Stimulated activated CD4-positive, alpha-beta T cell treated with anti-CD3 and anti-CD28 coated beads, TNF-alpha, amount 100 ng/mL, for 48 hours (primary cell): ENCODE results near the gene PHAX.
"Not testable (repeated sequence)": the region's sequence is repeated elsewhere in the genome, so short reads cannot be mapped to it uniquely, and the experiment has no call there.

Source experiments
- DNase-seq, 3 donors: peaks; one replicate each; pipeline ENCODE4 v3.0.0-alpha.2; 2020; ENCODE audit warnings: low read depth in 3 of 3

Gene PHAX, protein sequence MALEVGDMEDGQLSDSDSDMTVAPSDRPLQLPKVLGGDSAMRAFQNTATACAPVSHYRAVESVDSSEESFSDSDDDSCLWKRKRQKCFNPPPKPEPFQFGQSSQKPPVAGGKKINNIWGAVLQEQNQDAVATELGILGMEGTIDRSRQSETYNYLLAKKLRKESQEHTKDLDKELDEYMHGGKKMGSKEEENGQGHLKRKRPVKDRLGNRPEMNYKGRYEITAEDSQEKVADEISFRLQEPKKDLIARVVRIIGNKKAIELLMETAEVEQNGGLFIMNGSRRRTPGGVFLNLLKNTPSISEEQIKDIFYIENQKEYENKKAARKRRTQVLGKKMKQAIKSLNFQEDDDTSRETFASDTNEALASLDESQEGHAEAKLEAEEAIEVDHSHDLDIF

DNA sequence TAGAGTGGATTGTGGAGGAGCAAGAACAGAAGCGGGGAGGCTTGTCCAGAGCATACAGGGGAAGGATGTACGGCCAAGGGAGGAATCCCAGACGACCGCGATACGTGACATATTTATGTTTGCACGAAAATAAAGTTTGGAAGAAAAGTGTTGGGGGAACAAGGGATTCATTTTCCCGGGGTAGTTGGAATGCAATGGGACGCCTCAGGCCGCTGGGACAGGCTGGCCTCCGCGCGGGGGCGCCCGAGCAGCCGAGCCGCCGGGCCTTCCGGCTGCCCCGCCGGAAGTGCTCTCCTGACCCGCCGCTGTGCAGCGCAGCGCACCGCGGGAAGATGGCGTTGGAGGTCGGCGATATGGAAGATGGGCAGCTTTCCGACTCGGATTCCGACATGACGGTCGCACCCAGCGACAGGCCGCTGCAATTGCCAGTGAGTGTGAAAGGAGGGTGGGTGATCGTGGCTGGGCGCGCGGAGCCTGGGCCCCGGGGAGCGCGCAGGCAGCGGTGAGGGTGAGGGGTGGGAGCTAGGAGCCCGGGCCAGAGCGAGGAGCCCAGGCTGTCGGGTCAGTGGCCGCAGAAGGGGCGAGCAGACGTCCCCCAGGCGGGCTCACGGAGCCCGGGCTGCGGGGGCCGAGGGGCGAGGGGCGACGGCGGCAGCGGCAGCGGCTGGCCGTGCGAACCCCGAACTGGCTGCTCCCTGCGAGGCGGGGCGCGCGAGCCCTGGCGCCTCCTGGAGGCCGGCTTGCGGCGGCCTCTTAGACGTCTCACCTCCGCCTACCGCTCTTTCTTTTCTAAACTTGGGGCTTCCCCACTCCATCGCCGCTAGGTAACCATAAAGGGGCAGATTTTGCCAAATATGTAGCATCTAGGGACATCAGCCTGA is at the start of gene PHAX:
Gene PHAX (plus strand): TSS at position 317 of the 881 bp plus-strand sequence. CDS start 16 bp downstream, at position 333.
- DNase-seq = peak; percentile 41 to 70 (median 52)

DNA sequence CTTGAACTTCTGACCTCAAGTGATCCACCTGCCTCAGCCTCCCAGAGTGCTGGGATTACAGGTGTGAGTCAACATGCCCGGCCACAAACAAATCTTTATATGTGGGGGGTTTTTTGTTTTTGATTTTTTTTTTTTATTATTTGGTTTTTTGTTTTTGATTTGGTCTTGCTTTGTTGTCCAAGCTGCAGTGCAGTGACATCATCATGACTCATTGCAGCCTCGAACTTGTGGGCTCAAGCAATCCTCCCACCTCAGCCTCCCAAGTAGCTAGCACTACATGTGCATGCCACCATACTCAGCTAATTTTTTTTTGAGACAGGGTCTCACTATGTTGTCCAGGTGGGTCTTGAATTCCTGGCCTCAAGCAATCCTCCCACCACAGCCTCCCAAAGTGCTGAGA is 48.1 kb upstream of the PHAX start:
- no peak for DNase-seq

DNA sequence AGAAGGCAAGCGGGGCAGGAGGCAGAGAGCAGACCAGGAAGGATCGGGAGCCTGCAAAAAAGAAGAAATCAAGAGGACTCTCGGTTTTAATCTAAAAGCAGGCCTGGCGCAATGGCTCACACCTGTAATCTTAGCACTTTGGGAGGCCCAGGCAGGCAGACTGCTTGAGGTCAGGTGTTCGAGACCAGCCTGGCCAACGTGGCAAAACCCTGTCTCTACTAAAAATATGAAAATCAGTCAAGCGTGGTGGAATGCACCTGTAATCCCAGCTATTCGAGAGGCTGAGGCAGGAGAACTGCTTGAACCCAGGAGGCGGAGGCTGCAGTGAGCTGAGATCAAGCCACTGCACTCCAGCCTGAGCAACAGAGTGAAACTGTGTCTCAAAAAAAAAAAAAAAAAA is 45.6 kb upstream of the PHAX start:
- not testable (repeated sequence) for DNase-seq

DNA sequence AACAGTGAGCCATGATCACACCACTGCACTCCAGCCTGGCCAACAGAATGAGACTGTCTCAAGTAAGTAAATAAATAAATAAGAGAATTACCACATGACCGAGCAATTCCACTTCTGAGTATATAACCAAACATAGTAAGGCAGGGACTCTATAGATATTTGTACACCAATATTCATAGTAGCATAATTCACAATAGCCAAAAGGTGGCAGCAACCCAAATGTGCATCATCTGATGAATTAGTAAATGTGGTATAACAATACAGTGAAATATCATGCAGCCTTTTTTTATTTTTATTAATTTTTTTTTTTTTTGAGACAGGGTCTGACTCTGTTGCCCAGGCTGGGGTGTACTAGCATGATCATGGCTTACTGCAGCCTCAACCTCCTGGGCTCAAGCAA is 38.8 kb upstream of the PHAX start:
- no peak for DNase-seq

DNA sequence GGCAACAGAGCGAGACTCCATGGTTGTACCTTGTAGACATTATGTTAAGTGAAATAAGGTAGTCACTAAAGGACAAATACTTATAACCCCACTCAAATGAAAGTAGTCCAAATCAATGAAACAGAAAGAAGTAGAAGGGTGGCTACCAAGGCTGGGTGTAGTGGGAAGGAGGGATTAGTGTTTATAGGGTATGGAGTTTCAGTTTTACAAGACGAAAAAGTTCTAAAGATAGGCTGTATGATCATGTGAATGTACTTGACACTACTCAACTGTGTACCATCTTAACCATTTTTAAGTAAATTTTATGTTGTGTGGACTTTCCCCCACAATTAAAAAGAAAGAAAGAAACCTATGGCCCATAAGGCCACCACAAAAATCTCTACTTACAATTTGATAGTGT is 37.9 kb upstream of the PHAX start:
- no peak for DNase-seq

DNA sequence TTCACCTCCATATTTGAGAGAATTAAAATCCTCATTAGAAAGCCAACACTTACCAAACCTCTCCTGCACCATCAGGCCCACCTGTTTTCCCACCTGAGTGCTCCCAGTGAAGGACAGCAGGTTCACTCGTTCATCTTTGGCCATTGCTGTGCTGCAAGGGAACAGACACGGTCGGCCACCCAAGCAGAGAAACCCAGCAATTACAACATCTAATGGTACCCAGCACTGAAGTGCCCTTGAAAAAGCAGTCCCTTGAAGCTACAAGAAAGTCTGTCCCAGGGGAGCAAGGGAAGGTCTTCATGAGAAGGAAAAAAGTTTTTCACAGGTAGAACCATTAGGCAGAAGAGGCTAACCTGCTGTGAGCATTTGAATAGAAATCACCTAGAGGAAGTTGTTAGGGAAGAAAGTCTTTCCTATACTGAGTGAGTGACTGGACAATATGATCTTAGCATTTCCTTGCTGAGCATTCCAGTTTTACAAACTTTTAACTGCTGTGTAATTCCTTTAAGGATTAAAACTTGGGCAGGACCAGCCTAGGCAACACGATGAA is 32.5 kb upstream of the PHAX start:
- no peak for DNase-seq

DNA sequence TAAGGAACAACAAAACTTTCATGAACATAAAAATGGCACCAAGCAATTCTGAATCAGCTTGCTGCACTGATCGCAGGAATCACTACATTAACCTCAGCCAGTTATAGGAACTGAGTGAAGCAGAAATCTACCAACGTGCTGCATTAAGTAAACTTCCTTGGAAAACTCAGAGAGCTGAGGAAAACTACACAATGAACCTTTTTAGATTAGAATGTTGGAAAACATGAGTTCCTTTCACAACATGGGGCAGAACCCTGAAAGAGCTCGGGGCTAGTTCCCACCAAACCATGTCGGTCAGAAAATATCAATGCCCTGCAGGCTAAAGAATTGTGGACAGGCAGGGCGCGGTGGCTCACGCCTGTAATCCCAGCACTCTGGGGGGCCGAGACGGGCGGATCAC is 25.1 kb upstream of the PHAX start:
- no peak for DNase-seq

DNA sequence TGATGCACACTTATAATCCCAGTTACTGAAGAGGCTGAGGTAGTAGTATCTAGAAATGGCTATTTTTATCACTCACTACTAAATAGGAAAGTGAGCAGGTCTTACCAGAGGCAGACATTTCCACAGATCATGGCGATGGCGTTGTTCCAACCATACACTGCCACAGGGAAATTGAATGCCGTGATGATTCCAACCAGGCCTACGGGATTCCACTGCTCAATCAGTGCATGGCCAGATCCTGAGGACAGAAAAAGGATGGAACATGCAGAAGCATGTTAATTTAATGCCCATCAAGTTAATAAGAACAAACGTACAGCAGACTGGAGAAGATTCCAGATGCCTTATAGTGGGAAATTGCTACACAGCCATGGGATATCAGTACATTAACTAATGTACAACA is 23.8 kb upstream of the PHAX start:
- DNase-seq = no peak

DNA sequence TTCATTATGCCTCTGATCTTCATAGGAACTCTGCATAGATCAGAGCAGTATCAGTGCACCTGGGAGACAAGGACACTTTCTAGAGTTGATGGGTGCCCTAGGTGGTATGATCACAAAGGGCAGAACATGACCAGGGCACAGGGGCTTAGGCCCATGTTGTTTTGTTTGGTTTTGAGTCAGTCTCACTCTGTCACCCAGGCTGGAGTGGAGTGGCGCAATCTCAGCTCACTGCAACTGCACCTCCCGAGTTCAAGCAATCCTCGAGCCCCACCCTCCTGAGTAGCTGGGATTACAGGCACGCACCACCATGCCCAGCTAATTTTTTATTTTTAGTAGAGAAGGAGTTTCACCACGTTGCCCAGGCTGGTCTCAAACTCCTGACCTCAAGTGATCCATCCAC is 23.3 kb upstream of the PHAX start:
- DNase-seq = no peak

DNA sequence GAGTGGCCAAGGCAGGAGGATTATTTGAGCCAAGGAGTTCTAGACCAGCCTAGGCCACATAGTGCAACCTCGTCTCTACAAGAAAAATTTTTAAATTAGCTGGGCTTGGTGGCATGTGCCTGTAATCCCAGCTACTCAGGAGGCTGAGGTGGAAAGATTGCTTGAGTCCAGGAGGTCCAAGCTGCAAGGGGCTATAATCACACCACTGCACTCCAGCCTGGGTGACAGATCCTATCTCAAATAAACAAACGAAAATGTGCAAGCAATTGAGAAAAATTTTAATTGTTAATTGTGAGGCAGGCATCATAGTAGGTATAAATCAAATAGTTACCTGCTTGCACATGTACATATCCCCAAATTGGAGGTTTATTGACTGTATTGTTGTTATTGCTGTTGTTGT is 21.0 kb upstream of the PHAX start:
- no peak for DNase-seq

DNA sequence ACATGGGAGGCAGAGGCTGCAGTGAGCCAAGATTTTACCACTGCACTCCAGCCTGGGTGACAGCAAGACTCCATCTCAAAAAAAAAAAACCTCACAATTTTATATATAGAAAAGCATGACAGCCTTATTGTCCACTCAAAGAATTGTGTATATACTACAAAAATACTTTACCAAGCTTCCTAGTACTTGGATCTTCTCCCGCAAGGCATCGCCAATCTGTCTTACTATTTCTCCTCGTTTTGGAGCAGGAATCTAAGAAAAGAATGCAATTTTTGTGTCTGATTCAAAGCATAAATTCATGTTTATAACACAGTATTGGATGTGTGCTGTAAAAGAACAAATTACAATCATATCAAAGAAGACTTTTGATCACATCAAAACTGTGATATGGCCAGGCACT is 17.0 kb upstream of the PHAX start:
- no peak for DNase-seq

DNA sequence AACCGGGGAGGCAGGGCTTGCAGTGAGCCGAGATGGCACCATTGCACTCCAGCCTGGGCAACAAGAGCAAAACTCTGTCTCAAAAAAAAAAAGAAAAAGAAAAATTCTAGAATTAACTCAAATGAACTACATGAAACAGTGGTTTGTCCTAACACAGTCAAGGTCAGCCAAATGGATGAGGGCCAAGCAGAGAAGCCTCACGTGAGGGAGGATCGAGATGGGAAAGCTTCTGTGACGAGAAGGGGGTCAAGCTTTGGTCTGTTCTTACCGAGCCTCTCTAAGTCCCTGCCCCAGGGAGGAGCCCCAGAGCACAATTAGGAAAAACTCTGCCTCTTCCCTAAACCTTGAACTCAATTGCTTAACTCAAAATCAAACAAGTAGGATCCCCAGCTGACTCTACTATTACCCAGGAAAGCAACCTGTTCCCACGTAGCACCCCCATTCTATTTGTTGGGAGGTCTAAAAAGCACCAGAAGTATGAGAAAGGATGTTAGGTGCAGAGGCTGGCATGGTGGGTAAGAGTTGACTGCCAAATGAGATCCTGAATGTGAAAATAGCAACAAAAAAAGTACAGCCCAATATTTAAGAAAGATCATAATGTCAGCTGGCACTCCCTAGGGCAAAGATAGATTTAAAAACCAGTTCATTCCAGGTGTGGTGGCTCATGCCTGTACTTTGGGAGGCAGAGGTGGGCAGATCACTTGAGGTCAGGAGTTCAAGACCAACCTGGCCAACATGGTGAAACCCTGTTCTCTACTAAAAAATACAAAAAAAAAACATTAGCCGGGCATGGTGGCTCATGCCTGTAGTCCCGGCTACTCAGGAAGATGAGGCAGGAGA is 13.0 kb upstream of the PHAX start:
- no peak for DNase-seq

DNA sequence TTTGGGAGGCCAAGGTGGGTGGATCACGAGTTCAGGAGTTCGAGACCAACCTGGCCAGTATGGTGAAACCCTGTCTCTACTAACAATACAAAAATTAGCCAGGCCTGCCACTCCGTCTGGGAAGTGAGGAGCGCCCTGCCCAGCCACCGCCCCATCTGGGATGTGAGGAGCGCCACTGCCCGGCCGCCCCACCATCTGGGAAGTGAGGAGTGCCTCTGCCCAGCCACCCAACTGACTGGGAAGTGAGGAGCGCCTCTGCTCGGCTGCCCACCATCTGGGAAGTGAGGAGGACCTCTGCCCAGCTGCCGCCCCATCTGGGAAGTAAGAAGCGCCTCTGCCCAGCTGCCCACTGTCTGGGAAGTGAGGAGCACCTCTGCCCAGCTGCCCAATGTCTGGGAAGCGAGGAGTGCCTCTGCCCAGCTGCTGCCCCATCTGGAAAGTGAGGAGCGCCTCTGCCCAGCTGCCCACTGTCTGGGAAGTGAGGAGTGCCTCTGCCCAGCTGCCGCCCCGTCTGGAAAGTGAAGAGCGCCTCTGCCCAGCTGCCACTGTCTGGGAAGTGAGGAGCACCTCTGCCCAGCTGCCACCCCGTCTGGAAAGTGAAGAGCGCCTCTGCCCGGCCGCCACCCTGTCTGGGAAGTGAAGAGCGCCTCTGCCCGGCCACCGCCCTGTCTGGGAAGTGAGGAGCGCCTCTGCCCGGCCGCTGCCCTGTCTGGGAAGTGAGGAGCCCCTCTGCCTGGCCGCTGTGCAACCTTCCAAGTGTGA is 11.0 kb upstream of the PHAX start:
- no peak for DNase-seq

DNA sequence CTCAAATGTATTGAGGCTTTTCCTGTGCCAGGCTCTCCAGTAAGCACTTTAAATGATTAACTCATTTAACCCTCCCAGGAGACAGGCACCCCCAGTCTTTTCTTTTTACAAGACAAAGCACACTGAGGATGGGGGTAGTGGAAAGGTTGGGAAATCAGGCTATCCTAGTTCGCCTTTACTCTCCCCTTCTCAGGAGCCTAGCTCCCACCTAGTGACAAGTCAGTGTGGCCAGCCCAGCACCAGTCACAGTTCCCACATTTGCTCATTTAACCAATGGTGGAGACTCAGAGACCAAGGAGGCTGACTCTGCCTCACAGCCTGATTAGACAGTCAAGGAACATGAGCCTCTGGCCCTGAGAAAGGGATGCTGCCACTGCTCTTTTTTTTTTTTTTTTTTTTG is 9.2 kb upstream of the PHAX start:
- no peak for DNase-seq

DNA sequence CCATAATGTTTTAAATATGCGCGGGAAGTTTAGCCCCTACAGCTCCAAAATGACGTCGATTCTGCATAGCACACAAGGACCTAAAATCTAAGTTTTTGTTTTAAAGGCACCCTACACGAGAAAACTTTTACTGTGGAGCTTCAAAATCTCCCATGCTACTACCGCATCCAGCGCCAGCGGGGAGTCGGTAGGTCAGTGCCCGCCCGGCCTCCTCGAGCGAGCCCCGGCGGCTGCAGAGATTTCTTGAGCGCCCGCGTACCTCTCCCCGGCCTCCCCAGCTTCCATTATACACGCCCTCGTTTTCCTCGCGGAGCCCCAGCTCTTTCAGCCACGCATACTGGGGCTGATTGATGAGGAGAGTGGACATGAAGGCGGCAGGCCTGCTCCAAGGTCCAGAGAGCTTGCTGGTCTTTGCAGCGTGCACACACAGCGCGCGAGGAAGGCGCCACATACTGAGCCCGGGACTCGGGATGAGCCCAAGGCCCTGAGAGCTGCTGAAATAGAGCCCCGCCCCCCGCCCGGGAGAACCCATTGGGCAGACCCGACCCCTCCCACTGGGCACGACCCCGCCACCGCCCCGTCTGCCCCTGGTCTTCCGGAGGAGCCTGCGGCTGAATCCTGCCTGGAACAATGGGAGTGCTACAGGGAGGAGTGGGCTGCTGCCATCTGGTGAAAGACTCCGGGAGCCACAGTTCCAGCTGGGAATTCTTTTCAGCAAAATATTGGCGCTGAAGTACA is 5.8 kb upstream of the PHAX start, which contains the start of gene ALDH7A1:
Gene ALDH7A1 (minus strand): TSS at position 472 of the 738 bp plus-strand sequence. CDS start 21 bp downstream, at position 451.
- peak in 2 of 3 donors; percentile 16 to 59 for DNase-seq

DNA sequence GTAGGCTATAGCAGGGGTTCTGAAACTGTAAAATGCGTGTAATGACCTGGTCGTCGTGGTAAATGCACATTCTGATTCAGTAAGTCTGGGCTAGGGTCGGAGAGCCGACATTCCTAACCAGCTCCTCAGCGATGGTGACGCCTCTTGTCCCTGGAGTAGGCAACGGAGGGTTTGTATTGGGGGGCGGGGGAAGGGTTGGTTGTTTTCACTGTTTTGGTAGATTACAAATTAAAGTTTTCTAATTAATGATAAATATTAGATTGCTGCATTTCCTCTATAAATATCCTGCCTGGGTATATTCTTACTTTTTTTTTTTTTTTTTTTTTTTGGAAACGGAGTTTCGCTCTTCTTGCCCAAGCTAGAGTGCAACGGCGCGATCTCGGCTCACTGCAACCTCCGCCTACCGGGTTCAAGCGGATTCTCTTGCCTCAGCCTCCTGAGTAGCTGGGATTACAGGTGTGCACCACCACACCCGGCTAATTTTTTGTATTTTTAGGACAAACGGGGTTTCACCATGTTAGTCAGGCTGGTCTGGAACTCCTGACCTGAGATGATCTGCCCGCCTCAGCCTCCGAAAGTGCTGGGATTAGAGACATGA is 5.2 kb upstream of the PHAX start:
- no peak for DNase-seq

DNA sequence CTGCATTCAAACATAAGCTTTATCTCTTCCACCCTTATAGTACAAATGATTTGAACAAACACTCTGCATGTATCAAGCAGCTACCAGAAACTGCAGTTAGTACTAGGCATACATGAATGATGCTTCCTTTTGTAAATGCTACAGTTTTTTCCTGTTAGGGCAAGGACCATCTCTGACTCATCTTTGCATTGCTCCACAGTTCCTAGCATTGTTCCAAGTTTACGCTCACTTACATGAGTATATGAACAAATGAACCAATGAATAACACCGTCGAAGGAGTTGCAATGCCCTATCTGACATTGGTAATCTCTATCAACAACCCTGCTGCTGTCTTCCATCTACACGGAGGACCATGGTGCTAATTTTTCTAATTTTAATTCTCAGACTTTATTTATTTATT is 3.6 kb upstream of the PHAX start:
- DNase-seq = no peak

DNA sequence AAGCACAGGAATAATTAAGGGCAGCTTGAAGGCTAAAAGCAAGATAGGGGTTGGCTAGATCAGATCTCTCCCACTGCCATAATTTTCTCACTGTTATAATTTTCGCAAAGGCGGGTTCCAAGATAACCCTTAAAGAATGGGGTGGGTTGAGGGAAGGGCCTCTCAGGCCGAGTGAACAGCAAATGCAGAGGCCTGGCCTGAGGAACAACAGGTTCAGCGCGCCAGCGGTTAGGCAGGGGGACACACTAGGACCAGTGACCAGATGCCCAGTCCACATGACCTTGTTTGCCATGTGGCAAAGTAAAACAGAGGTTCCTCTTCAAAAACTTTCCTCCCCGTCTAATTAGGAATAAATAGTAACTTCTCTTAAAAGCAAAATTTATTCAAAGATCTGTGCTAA is 1.2 kb upstream of the PHAX start:
- DNase-seq = no peak

DNA sequence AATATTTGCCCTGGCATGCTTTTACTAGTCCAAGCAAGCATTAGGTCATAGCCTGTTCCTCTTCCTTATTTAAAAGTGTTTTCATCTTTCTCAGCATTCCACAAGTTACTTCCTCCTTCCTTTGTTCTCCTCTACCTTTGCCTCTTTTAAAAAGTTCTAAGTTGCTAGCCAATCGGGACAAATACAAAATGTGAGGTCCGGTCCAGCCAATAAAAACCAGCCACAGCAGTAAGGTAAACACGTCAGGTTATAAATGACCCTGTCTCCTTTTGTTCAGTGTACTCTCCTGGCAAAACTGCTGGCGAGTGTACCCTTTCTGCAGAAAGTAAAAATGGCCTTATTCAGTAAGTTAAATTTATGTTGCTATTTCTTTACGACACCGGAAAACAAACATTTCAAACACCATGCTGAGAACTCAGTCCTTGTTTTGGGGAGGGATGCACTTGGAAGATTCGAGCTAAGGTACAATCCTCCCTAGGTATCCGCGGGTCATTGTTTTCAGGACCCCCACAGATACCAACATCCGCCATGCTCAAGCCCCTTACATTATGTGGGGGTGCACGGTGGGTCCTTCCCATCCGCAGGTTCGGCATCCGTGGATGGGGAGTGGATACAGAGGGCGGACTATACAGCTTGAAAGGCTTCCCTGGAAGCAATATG is 646 bp upstream of the PHAX start:
- not testable (repeated sequence) for DNase-seq
